Neural cell (in vitro differentiated cells): ENCODE measurements around the gene LMF2. TPM values are rescaled to one million over a fixed set of nuclear protein-coding genes. Genes with fewer than 3 reads are reported as not detected.

Experiments used
- H2AFZ ChIP-seq: fragments of 200-600, 300-800 bp; sonication (generic), shearing (Covaris generic); 2 replicates; pipeline ENCODE4 v1.6.0; 2014; ENCODE audit warnings: low read depth, mild to moderate bottlenecking, antibody characterized with exemption, low read length, moderate library complexity
- H3F3A ChIP-seq: fragments of 200-600 bp; shearing (Covaris generic); 2 replicates; pipeline ENCODE4 v1.6.1; 2016; ENCODE audit warnings: mild to moderate bottlenecking, moderate library complexity, mixed read lengths, antibody characterized with exemption, low read length; ENCODE audit not compliant: insufficient read depth, poor library complexity, severe bottlenecking
- H3K27ac ChIP-seq: fragments of 200-600, 300-800 bp; sonication (generic), shearing (Covaris generic); 2 replicates; pipeline ENCODE4 v1.5.1; 2014; ENCODE audit warnings: mild to moderate bottlenecking, low read length, moderate library complexity
- H3K27me3 ChIP-seq: fragments of 300-800, 200-600 bp; sonication (generic), shearing (Covaris generic); 2 replicates; pipeline ENCODE4 v1.6.0; 2014; ENCODE audit warnings: mild to moderate bottlenecking, low read depth, low read length, moderate library complexity; ENCODE audit not compliant: insufficient read depth
- H3K36me3 ChIP-seq: fragments of 300-800, 200-600 bp; sonication (generic), shearing (Covaris generic); 2 replicates; pipeline ENCODE4 v1.5.1; 2014; ENCODE audit warnings: mild to moderate bottlenecking, antibody characterized with exemption, low read length, moderate library complexity; ENCODE audit not compliant: insufficient read depth
- H3K4me2 ChIP-seq: fragments of 300-800, 200-600 bp; sonication (generic), shearing (Covaris generic); 2 replicates; pipeline ENCODE4 v1.6.0; 2014; ENCODE audit warnings: mild to moderate bottlenecking, low read length
- H3K4me3 ChIP-seq: fragments of 300-800, 200-600 bp; sonication (generic), shearing (Covaris generic); 2 replicates; pipeline ENCODE4 v1.5.1; 2014; ENCODE audit warnings: mild to moderate bottlenecking, low read length, moderate library complexity
- H3K79me2 ChIP-seq: fragments of 200-600 bp; shearing (Covaris generic); replicated peaks from 2 replicates; pipeline ENCODE4 v1.6.0; 2014; ENCODE audit warnings: mild to moderate bottlenecking, low read length, moderate library complexity; ENCODE audit not compliant: insufficient read depth
- H3K9ac ChIP-seq: fragments of 300-800, 200-600 bp; sonication (generic), shearing (Covaris generic); 2 replicates; pipeline ENCODE4 v1.6.1; 2016; ENCODE audit warnings: mild to moderate bottlenecking, low read length, mixed read lengths
- H3K9me2 ChIP-seq: fragments of 200-600 bp; shearing (Covaris generic); 2 replicates; pipeline ENCODE4 v1.6.1; 2016; ENCODE audit warnings: mild to moderate bottlenecking, low read length, mixed read lengths; ENCODE audit not compliant: insufficient read depth
- H3K9me3 ChIP-seq: fragments of 200-600, 300-800 bp; sonication (generic), shearing (Covaris generic); 2 replicates; pipeline ENCODE4 v1.6.1; 2016; ENCODE audit warnings: mild to moderate bottlenecking, mixed run types, low read length, moderate library complexity, mixed read lengths
- H4K20me1 ChIP-seq: fragments of 200-600 bp; shearing (Covaris generic); 2 replicates; pipeline ENCODE4 v1.6.1; 2016; ENCODE audit warnings: mild to moderate bottlenecking, mixed run types; ENCODE audit not compliant: insufficient read depth
- CTCF ChIP-seq: fragments of 450-650 bp; IDR thresholded peaks from 2 replicates; pipeline ENCODE4 v1.5.1; 2014; ENCODE audit warnings: antibody characterized with exemption, mild to moderate bottlenecking, moderate library complexity; ENCODE audit not compliant: poor library complexity, severe bottlenecking
- EP300 ChIP-seq: fragments of 450-650 bp; conservative IDR thresholded peaks from 2 replicates; pipeline ENCODE4 v1.6.1; 2014; ENCODE audit warnings: antibody characterized with exemption, mild to moderate bottlenecking, moderate library complexity; ENCODE audit not compliant: poor library complexity, severe bottlenecking
- EZH2 ChIP-seq: fragments of 200-600, 300-800 bp; shearing (Covaris generic), sonication (generic); IDR thresholded peaks from 2 replicates; pipeline ENCODE4 v1.6.1; 2014; ENCODE audit warnings: antibody characterized with exemption, low read length, borderline replicate concordance, mild to moderate bottlenecking; ENCODE audit not compliant: insufficient read depth, poor library complexity, severe bottlenecking
- MXI1 ChIP-seq: fragments of 450-650 bp; conservative IDR thresholded peaks from 2 replicates; pipeline ENCODE4 v1.6.1; 2014; ENCODE audit warnings: antibody characterized with exemption, mild to moderate bottlenecking; ENCODE audit not compliant: poor library complexity, severe bottlenecking
- POLR2AphosphoS5 ChIP-seq: IDR thresholded peaks from 2 replicates; pipeline ENCODE4 v1.6.1; 2012
- RAD21 ChIP-seq: fragments of 450-650 bp; conservative IDR thresholded peaks from 2 replicates; pipeline ENCODE4 v1.6.1; 2014; ENCODE audit warnings: antibody characterized with exemption, mild to moderate bottlenecking, moderate library complexity
- REST ChIP-seq: IDR thresholded peaks from 2 replicates; pipeline ENCODE4 v1.6.1; 2012; ENCODE audit warnings: borderline replicate concordance
- SMC3 ChIP-seq: fragments of 450-650 bp; conservative IDR thresholded peaks from 2 replicates; pipeline ENCODE4 v1.6.1; 2014; ENCODE audit warnings: antibody characterized with exemption, mild to moderate bottlenecking, moderate library complexity; ENCODE audit not compliant: poor library complexity
- TAF1 ChIP-seq: IDR thresholded peaks from 2 replicates; pipeline ENCODE4 v1.6.1; 2012; ENCODE audit warnings: low read depth
- polyA plus RNA-seq: library from polyadenylated mRNA; depleted of rRNA; stranded (reverse); fragments of >200 nt; gene quantifications from 2 replicates; pipeline ENCODE4 v1.2.3, GENCODE V29; 2014

Gene LMF2
- polyA plus RNA-seq, 1 donor from 2014 or later = 76.5 TPM

- H3K4me2 ChIP-seq = no peak overlapping the region
- no peaks in the 10 kb centered on the region for H4K20me1 ChIP-seq
- H3K79me2 ChIP-seq = no peaks in the 10 kb centered on the region
- H3K27me3 ChIP-seq = no peaks in the 10 kb centered on the region
- H3K4me3 ChIP-seq = no peak overlapping the region
- no peaks in the 10 kb centered on the region for H3F3A ChIP-seq
- H3K9me2 ChIP-seq = no peaks in the 10 kb centered on the region
- H2AFZ ChIP-seq = no peak overlapping the region
- no peak overlapping the region for H3K27ac ChIP-seq
- no peaks in the 10 kb centered on the region for H3K36me3 ChIP-seq
- H3K9ac ChIP-seq = no peak overlapping the region
- TF ChIP-seq EZH2 (no peak), RAD21 (no peak), TAF1 (no peak), MXI1 (no peak), REST (no peak), SMC3 (no peak), CTCF (no peak), EP300 (no peak), POLR2AphosphoS5 (no peak)
- H3K9me3 ChIP-seq = no peaks in the 10 kb centered on the region
Measured at GRCh38 chr22:50522208-50522805, 14.8 kb upstream of the LMF2 start.

GRCh38 chr22:50521710-50522109, 14.2 kb upstream of the LMF2 start:
- Histone ChIP-seq H3K36me3 (no peaks in the 10 kb centered on the region), H3K27ac (no peak overlapping the region), H3K9ac (no peak overlapping the region), H3F3A (no peaks in the 10 kb centered on the region), H3K9me3 (no peaks in the 10 kb centered on the region), H2AFZ (no peak overlapping the region), H3K9me2 (no peaks in the 10 kb centered on the region), H3K27me3 (no peaks in the 10 kb centered on the region), H3K4me2 (no peak overlapping the region), H4K20me1 (no peaks in the 10 kb centered on the region), H3K4me3 (no peak overlapping the region), H3K79me2 (no peaks in the 10 kb centered on the region)
- TF ChIP-seq RAD21 (no peak), TAF1 (no peak), EP300 (no peak), EZH2 (no peak), REST (no peak), CTCF (no peak), MXI1 (no peak), POLR2AphosphoS5 (no peak), SMC3 (no peak)
